Psoas muscle (tissue), 8 donors: Measurements from ENCODE around the gene DNMT1. TPM values are rescaled to one million over a fixed set of nuclear protein-coding genes. Genes with fewer than 3 reads are reported as not detected.

ENCODE experiments used
- ATAC-seq, 4 donors: fragments of 200-7000 bp; cut with Tn5 transposase; one replicate each; pipeline ENCODE4 v1.9.1; 2020; ENCODE audit warnings: moderate library complexity in 3 of 4, mild to moderate bottlenecking in 2 of 4
- DNase-seq, 2 donors: peaks; one replicate each; pipeline ENCODE4 v3.0.0-alpha.2; 2020
- H3K27ac ChIP-seq: fragments of 200-600 bp; one replicate; pipeline ENCODE4 v1.8.0; 2022
- H3K27me3 ChIP-seq, 3 donors: fragments of 200-600 bp in 1 of 3; one replicate each; pipeline versions ENCODE4 v1.6.1 to v1.8.0; 2013 to 2022; ENCODE audit warnings: low read length in 2 of 3, mild to moderate bottlenecking in 2 of 3, moderate library complexity in 1 of 3; ENCODE audit not compliant: insufficient read depth in 3 of 3
- H3K36me3 ChIP-seq, 2 donors: fragments of 200-600 bp in 1 of 2; one replicate each; pipeline versions ENCODE4 v1.6.1 to v1.8.0; 2013 to 2022; ENCODE audit warnings: low read depth in 1 of 2, mild to moderate bottlenecking in 1 of 2, moderate library complexity in 1 of 2; ENCODE audit not compliant: insufficient read depth in 1 of 2
- H3K4me1 ChIP-seq: fragments of 200-600 bp; one replicate; pipeline ENCODE4 v1.8.0; 2022
- H3K4me3 ChIP-seq: fragments of 200-600 bp; one replicate; pipeline ENCODE4 v1.8.0; 2022; ENCODE audit warnings: mild to moderate bottlenecking
- H3K9me3 ChIP-seq: fragments of 200-600 bp; one replicate; pipeline ENCODE4 v1.8.0; 2022
- WGBS, 3 donors: extraction: QIAGEN DNeasy Blood & Tissue Kit; methylation state at CpG; one replicate each; pipeline versions ENCODE4 v1.1.6 to v1.1.7; 2013; 5-methylcytosine and 5-hydroxymethylcytosine counted together
- intact Hi-C, 2 donors: fragments of 100-400 bp; cut with DNase I; formaldehyde crosslinking; loops; one replicate each; pipeline versions ENCODE4 v1.11.0 to v1.14.2; 2022
- polyA plus RNA-seq, 3 donors: library from polyadenylated mRNA; stranded (reverse); fragments of 200-250 nt; gene quantifications; one replicate each; pipeline ENCODE4 v1.2.3, GENCODE V29; 2013
- total RNA-seq, 4 donors: library from RNA; stranded (reverse); fragmentation: NEBNext Ultra II Directional in 2 of 4; extraction: Animal tissue kit (Norgen Biotek cat#: 25700) in 2 of 4; gene quantifications; one replicate each; pipeline versions ENCODE4 v1.2.1 to v1.2.4, GENCODE V29; 2021 to 2023
- TF ChIP-seq, protein P1 (sequence below): fragments of 200-600 bp; IDR thresholded peaks from one replicate; pipeline ENCODE4 v1.8.0; 2022; ENCODE audit warnings: antibody characterized with exemption
- donor health status: healthy with polysubstance abuse.
- donor health status: DM: no; HTN: no; CAD: no; lungs with moderate emphysema.
- donor health status: Bipolar disorder and iron deficiency.
- donor health status: healthy.
- donor health status: DM: yes; HTN: yes; CAD: no.
- donor health status: DM: no; HTN: no; CAD: no.
- donor health status: DM: no; HTN: no; CAD: no.
- donor health status: DM: yes; HTN: yes; CAD: no.

The DNMT1 gene
- total and polyA plus RNA-seq, 7 donors, result 7.1 to 25.2 (median 13.5) TPM

DNA sequence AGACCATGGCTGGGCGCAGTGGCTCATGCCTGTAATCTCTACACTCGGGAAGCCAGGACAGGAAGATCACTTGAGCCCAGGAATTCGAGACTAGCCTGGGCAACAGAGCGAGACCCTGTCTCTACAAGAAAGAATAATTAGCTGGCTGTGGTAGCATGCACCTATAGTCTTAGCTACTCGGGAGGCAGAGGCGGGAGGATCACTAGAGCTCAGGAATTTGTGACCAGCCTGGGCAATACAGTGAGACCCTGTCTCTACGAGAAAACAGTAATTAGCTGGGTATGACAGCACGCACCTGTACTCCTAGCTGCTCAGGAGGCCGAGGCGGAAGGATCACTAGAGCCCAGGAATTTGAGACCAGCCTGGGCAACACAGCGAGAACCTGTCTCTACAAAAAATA is 7.4 kb downstream of the DNMT1 start:
- 88 to 93% (median 89%) methylated on average over 11 of the region's 11 CpGs for WGBS, 3 donors
- no peak for DNase-seq
- Histone ChIP-seq H3K27me3 (no peaks in the 10 kb centered on the region), H3K36me3 (peaks cover 5 to 17% of the 10 kb centered on the region in 2 donors), H3K4me1 (no peaks in the 10 kb centered on the region), H3K27ac (no peak overlapping the region), H3K4me3 (no peak overlapping the region), H3K9me3 (no peaks in the 10 kb centered on the region)
- intact Hi-C loops, result no loop called here
- ATAC-seq, result no peak
- TF ChIP-seq, protein P1, sequence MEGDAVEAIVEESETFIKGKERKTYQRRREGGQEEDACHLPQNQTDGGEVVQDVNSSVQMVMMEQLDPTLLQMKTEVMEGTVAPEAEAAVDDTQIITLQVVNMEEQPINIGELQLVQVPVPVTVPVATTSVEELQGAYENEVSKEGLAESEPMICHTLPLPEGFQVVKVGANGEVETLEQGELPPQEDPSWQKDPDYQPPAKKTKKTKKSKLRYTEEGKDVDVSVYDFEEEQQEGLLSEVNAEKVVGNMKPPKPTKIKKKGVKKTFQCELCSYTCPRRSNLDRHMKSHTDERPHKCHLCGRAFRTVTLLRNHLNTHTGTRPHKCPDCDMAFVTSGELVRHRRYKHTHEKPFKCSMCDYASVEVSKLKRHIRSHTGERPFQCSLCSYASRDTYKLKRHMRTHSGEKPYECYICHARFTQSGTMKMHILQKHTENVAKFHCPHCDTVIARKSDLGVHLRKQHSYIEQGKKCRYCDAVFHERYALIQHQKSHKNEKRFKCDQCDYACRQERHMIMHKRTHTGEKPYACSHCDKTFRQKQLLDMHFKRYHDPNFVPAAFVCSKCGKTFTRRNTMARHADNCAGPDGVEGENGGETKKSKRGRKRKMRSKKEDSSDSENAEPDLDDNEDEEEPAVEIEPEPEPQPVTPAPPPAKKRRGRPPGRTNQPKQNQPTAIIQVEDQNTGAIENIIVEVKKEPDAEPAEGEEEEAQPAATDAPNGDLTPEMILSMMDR, result no peak

GRCh38 chr19:10184636-10185035 is 10.1 kb downstream of the DNMT1 start:
- H3K9me3 ChIP-seq, result no peaks in the 10 kb centered on the region
- H3K27me3 ChIP-seq, result no peaks in the 10 kb centered on the region
- no peak overlapping the region for H3K27ac ChIP-seq
- H3K4me3 ChIP-seq, result no peak overlapping the region
- intact Hi-C loops, result no loop called here
- DNase-seq (no peak), ATAC-seq (no peak)
- H3K36me3 ChIP-seq, result peaks cover 7 to 37% of the 10 kb centered on the region in 2 donors
- TF ChIP-seq, protein P1, result no peak
- no peaks in the 10 kb centered on the region for H3K4me1 ChIP-seq
- 90 to 94% (median 90%) methylated on average over 5 of the region's 5 CpGs for WGBS, 3 donors

GRCh38 chr19:10183926-10184325 is 10.8 kb downstream of the DNMT1 start:
- 88 to 96% (median 96%) methylated on average over 3 of the region's 3 CpGs for WGBS, 3 donors
- intact Hi-C loops, result no loop called here
- DNase-seq, result no peak
- TF ChIP-seq, protein P1, result no peak
- Histone ChIP-seq H3K27ac (no peak overlapping the region), H3K4me3 (no peak overlapping the region), H3K36me3 (peaks cover 10 to 44% of the 10 kb centered on the region in 2 donors), H3K27me3 (no peaks in the 10 kb centered on the region), H3K9me3 (no peaks in the 10 kb centered on the region), H3K4me1 (no peaks in the 10 kb centered on the region)
- no peak for ATAC-seq

DNA sequence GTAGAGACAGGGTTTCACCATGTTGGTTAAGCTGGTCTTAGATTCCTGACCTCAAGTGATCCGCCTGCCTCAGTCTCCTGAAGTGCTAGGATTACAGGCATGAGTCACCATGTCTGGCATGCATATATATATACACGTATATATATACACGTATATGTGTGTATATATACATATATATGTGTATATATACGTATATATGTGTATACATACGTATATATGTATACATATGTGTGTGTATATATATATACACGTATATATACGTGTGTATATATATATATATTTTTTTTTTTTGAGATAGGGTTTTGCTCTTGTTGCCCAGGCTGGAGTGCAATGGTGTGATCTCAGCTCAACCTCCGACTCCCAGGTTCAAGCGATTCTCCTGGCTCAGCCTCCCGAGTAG is 11.9 kb downstream of the DNMT1 start:
- Histone ChIP-seq H3K27ac (no peak overlapping the region), H3K4me1 (no peaks in the 10 kb centered on the region), H3K27me3 (no peaks in the 10 kb centered on the region), H3K36me3 (peaks cover 10 to 55% of the 10 kb centered on the region in 2 donors), H3K9me3 (no peaks in the 10 kb centered on the region), H3K4me3 (no peak overlapping the region)
- TF ChIP-seq, protein P1, result no peak
- ATAC-seq (no peak), DNase-seq (no peak)
- WGBS, 3 donors, result 89 to 97% (median 92%) methylated on average over 10 of the region's 10 CpGs
- intact Hi-C loops, result no loop called here

- H3K9me3 ChIP-seq, result no peaks in the 10 kb centered on the region
- no peaks in the 10 kb centered on the region for H3K4me1 ChIP-seq
- H3K36me3 ChIP-seq, result peaks cover 10 to 60% of the 10 kb centered on the region in 2 donors
- TF ChIP-seq, protein P1, result no peak
- ATAC-seq, result no peak
- no peak overlapping the region for H3K4me3 ChIP-seq
- no peak for DNase-seq
- 93 to 97% (median 94%) methylated on average over 1 of the region's 1 CpG for WGBS, 3 donors
- no peak overlapping the region for H3K27ac ChIP-seq
- intact Hi-C loops, result no loop called here
- no peaks in the 10 kb centered on the region for H3K27me3 ChIP-seq
These were observed 12.7 kb downstream of the DNMT1 start for GRCh38 chr19:10182076-10182475.
